GM10266 (cell line): ENCODE measurements around the gene CCDC154.
"Not testable (repeated sequence)": the region's sequence is repeated elsewhere in the genome, so short reads cannot be mapped to it uniquely, and the experiment has no call there.

Experiments
- DNase-seq: peaks from one replicate; pipeline ENCODE4 v3.0.0; 2012; ENCODE audit errors: extremely low spot score
- CTCF ChIP-seq: IDR thresholded peaks from 2 replicates; pipeline ENCODE4 v1.5.1; 2012; ENCODE audit warnings: mild to moderate bottlenecking, low read depth; ENCODE audit not compliant: control insufficient read depth, insufficient read depth; ENCODE audit errors: missing control alignments

The CCDC154 gene

GRCh38 chr16:1446296-1447080, 2.1 kb upstream of the CCDC154 start:
- DNase-seq, result no peak
- no peak for TF ChIP-seq CTCF

GRCh38 chr16:1445518-1446203, 1.3 kb upstream of the CCDC154 start:
- TF ChIP-seq CTCF, result no peak
- DNase-seq, result no peak

- DNase-seq, result no peak
Measured at GRCh38 chr16:1444730-1445517, 568 bp upstream of the CCDC154 start.

GRCh38 chr16:1443403-1443973, 868 bp downstream of the CCDC154 start:
- no peak for DNase-seq
- TF ChIP-seq CTCF, result no peak

More at GRCh38 chr16:1444730-1445517, 568 bp upstream of the CCDC154 start:
- no peak for TF ChIP-seq CTCF

- no peak for DNase-seq
- no peak for TF ChIP-seq CTCF
Measured at GRCh38 chr16:1442697-1443096, 1.7 kb downstream of the CCDC154 start.

GRCh38 chr16:1441391-1441829, 2.9 kb downstream of the CCDC154 start:
- no peak for TF ChIP-seq CTCF

GRCh38 chr16:1439699-1440074, 4.7 kb downstream of the CCDC154 start:
- not testable (repeated sequence) for DNase-seq

More at GRCh38 chr16:1441391-1441829, 2.9 kb downstream of the CCDC154 start:
- DNase-seq, result no peak
